Fibroblast of lung (primary cell): ENCODE results near the gene ZSWIM4. TPM values are rescaled to one million over a fixed set of nuclear protein-coding genes. Genes with fewer than 3 reads are reported as not detected.
A peak's percentile ranks its signal among the peaks of the same experiment; 100 is the strongest.

Source experiments
- DNase-seq, 2 donors: peaks; one replicate each; pipeline versions ENCODE4 v3.0.0 to v3.0.0-alpha.2; 2010; ENCODE audit warnings: low read depth in 2 of 2
- H2AFZ ChIP-seq: 2 replicates; pipeline ENCODE4 v1.5.1; 2012; ENCODE audit warnings: low read length, control low read depth, inconsistent platforms
- H3K27ac ChIP-seq: 2 replicates; pipeline ENCODE4 v1.5.1; 2011; ENCODE audit warnings: low read length, control low read depth; ENCODE audit not compliant: insufficient read depth
- H3K27me3 ChIP-seq: 2 replicates; pipeline ENCODE4 v1.5.1; 2011; ENCODE audit warnings: mild to moderate bottlenecking, low read length; ENCODE audit not compliant: control insufficient read depth, insufficient read depth
- H3K36me3 ChIP-seq: 2 replicates; pipeline ENCODE4 v1.5.1; 2011; ENCODE audit warnings: low read length; ENCODE audit not compliant: control insufficient read depth, insufficient read depth
- H3K4me1 ChIP-seq: 2 replicates; pipeline ENCODE4 v1.5.1; 2011; ENCODE audit warnings: low read length; ENCODE audit not compliant: control insufficient read depth, insufficient read depth; ENCODE audit errors: extremely low read depth
- H3K4me2 ChIP-seq: 2 replicates; pipeline ENCODE4 v1.5.1; 2011; ENCODE audit warnings: low read length, control low read depth; ENCODE audit not compliant: insufficient read depth; ENCODE audit errors: extremely low read depth
- H3K4me3 ChIP-seq, 4 experiments: fragments of 200-600 bp in 1 of 4; sonication (generic) in 1 of 4; replicated peaks in 1 of 4; 2 replicates each; pipeline ENCODE4 v1.5.1; 2011 to 2016; ENCODE audit warnings: low read length in 4 of 4, low read depth in 3 of 4, mild to moderate bottlenecking in 3 of 4, control low read depth in 2 of 4, inconsistent platforms in 1 of 4, mixed read lengths in 1 of 4; ENCODE audit not compliant: insufficient read depth in 1 of 4; ENCODE audit errors: control extremely low read depth in 1 of 4
- H3K79me2 ChIP-seq: 2 replicates; pipeline ENCODE4 v1.5.1; 2012; ENCODE audit warnings: mild to moderate bottlenecking, low read length, inconsistent platforms; ENCODE audit not compliant: control insufficient read depth, insufficient read depth
- H3K9ac ChIP-seq: 2 replicates; pipeline ENCODE4 v1.5.1; 2011; ENCODE audit warnings: mild to moderate bottlenecking, low read length, control low read depth; ENCODE audit not compliant: insufficient read depth
- H3K9me3 ChIP-seq: 2 replicates; pipeline ENCODE4 v1.5.1; 2012; ENCODE audit warnings: low read depth, low read length; ENCODE audit not compliant: control insufficient read depth, insufficient read depth
- H4K20me1 ChIP-seq: 2 replicates; pipeline ENCODE4 v1.5.1; 2011; ENCODE audit warnings: low read length; ENCODE audit not compliant: control insufficient read depth, insufficient read depth; ENCODE audit errors: extremely low read depth
- CTCF ChIP-seq, 2 donors: IDR thresholded peaks in 1 of 2; conservative IDR thresholded peaks in 1 of 2; 1 replicate in 1 of 2; 2 replicates in 1 of 2; pipeline ENCODE4 v1.5.1; 2011 to 2012; ENCODE audit warnings: low read length in 2 of 2, control low read depth in 1 of 2, inconsistent platforms in 1 of 2, low read depth in 1 of 2, mild to moderate bottlenecking in 1 of 2
- EZH2 ChIP-seq: IDR thresholded peaks from 2 replicates; pipeline ENCODE4 v1.5.1; 2012; ENCODE audit warnings: low read length, control low read depth, mild to moderate bottlenecking; ENCODE audit errors: missing control alignments
- polyA plus RNA-seq, 2 donors: library from polyadenylated mRNA; depleted of rRNA in 1 of 2; stranded (reverse) in 1 of 2; unstranded in 1 of 2; fragments of >200 nt; gene quantifications; 2 replicates each; pipeline ENCODE4 v1.2.1, GENCODE V29; 2011 to 2012; ENCODE audit warnings: missing spikeins in 1 of 2
- total RNA-seq: library from RNA; depleted of rRNA; stranded (reverse); fragments of >200 nt; gene quantifications from 2 replicates; pipeline ENCODE4 v1.2.1, GENCODE V29; 2014

Gene ZSWIM4
- total and polyA plus RNA-seq, 2 donors (not counting 1 experiment from before 2014, with no cell fraction given) = 1.6 to 5.6 TPM

GRCh38 chr19:13803038-13803437 lies 7.8 kb downstream of the ZSWIM4 start:
- Histone ChIP-seq H4K20me1 (no peaks in the 10 kb centered on the region), H3K79me2 (no peaks in the 10 kb centered on the region), H3K4me3 (no peak overlapping the region), H3K9ac (no peak overlapping the region), H3K9me3 (no peaks in the 10 kb centered on the region), H3K4me2 (no peak overlapping the region), H3K27me3 (no peaks in the 10 kb centered on the region), H3K36me3 (peaks cover 12% of the 10 kb centered on the region), H3K27ac (no peak overlapping the region), H3K4me1 (peaks cover 2% of the 10 kb centered on the region), H2AFZ (no peak overlapping the region)
- no peak for DNase-seq
- TF ChIP-seq EZH2 = no peak
- TF ChIP-seq CTCF (conservative IDR thresholded peaks at IDR 0.05 in 1 of 2, IDR thresholded peaks at IDR 0.05 in 1 of 2; ENCODE audit: low read depth in 1 of 2, low read length in 2 of 2) = no peak

GRCh38 chr19:13804830-13805683 lies 9.8 kb downstream of the ZSWIM4 start:
- Histone ChIP-seq H3K36me3 (peaks cover 18% of the 10 kb centered on the region), H2AFZ (no peak overlapping the region)
- TF ChIP-seq EZH2 (no peak), CTCF (conservative IDR thresholded peaks at IDR 0.05 in 1 of 2, IDR thresholded peaks at IDR 0.05 in 1 of 2; ENCODE audit: low read depth in 1 of 2, low read length in 2 of 2) (peak; percentile 21 to 29)

GRCh38 chr19:13806728-13807127 lies 11.5 kb downstream of the ZSWIM4 start:
- H3K36me3 ChIP-seq = peaks cover 16% of the 10 kb centered on the region
- H3K4me3 ChIP-seq = no peak overlapping the region
- no peak overlapping the region for H3K27ac ChIP-seq
- no peaks in the 10 kb centered on the region for H3K79me2 ChIP-seq
- no peaks in the 10 kb centered on the region for H3K9me3 ChIP-seq
- H3K9ac ChIP-seq = no peak overlapping the region
- DNase-seq = no peak
- no peak for TF ChIP-seq CTCF (conservative IDR thresholded peaks at IDR 0.05 in 1 of 2, IDR thresholded peaks at IDR 0.05 in 1 of 2; ENCODE audit: low read depth in 1 of 2, low read length in 2 of 2)
- TF ChIP-seq EZH2 = no peak
- no peaks in the 10 kb centered on the region for H3K27me3 ChIP-seq
- H4K20me1 ChIP-seq = no peaks in the 10 kb centered on the region
- no peak overlapping the region for H3K4me2 ChIP-seq
- no peaks in the 10 kb centered on the region for H3K4me1 ChIP-seq
- no peak overlapping the region for H2AFZ ChIP-seq

More at GRCh38 chr19:13804830-13805683, 9.8 kb downstream of the ZSWIM4 start:
- Histone ChIP-seq H3K4me1 (no peaks in the 10 kb centered on the region), H3K4me2 (no peak overlapping the region), H3K9me3 (no peaks in the 10 kb centered on the region), H3K27ac (no peak overlapping the region), H3K27me3 (no peaks in the 10 kb centered on the region), H3K9ac (no peak overlapping the region), H4K20me1 (no peaks in the 10 kb centered on the region), H3K79me2 (no peaks in the 10 kb centered on the region), H3K4me3 (no peak overlapping the region)
- no peak for DNase-seq
